Measurements from ENCODE around the gene NCBP2.
A peak's percentile ranks its signal among the peaks of the same experiment; 100 is the strongest.

Gene NCBP2

DNA sequence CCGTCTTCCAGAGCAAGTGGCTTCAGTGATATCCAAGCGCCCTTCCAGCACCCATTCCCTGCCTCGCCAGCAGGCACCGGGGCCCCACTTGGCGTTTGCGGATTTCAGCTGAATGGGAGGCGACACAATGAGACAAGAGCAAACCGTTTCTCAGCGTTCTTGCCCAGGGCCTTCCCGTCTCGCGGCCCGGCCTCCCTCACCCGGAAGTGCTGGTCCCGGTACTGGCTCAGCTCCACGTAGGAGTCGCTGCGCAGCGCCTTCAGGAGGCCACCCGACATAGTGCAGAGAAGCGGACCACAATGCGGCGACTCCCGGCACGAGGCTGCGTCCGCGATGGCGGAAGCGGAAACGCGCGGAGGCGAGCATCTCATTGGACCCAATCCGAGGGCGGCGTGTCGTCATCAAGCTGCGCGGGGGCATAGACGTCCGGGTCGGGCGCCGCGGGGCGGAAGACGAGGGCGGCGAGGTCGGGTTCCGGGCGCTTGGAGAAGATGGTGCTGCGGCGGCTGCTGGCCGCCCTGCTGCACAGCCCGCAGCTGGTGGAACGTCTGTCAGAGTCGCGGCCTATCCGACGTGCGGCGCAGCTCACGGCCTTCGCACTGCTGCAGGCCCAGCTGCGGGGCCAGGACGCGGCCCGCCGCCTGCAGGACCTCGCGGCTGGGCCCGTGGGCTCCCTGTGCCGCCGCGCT is at the start of gene NCBP2:
NCBP2 (minus strand) TSS at position 303 of the 689 bp plus-strand sequence; CDS start at position 278, 25 bp downstream.
- peak; percentile 99 for DNase-seq (ENCODE audit: low read depth in 2 of 2)

DNA sequence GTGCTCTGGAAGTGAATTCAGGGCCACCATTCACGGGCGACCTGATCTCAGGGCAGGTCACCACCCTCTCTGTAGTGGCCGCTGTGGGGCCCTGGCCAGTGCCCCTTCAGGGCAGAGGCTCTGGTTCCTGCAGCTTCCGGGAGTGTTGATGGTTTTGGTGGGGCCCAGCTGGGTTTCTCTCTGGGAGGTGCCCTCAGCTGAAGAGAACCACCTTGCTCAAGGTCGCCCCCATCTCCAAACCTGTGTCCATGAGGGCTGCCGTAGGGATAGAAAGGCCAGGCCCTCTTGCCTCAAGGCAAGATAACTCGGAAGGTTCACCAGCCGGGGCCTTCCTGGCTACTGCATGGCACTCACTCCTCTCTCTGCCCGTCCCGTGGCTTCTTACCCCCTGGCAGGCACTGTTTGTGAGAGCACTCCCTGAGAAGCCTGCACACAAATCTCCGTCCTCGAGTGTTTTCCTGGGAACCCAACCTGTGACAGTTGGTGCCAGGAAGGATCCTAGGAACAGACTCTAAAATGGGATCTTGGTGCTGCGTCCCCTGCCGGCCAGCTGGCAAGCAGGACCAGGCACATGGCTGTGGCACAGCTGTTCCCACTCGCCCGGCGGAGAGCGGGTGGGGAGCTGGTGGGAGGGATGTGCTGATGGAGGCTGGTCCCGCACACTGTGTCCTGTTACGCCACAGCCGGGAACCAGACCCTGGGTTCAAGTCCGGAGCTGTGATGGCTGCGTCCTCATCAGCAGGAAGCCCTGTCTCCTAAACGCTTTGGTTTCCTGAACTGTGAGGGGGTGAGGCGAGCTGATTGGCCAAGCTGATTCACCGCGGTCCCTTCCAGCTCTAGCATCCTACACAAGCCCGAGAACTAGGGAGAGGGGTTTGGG is 49.5 kb upstream of the NCBP2 start:
- DNase-seq (ENCODE audit: low read depth in 2 of 2), result no peak

DNA sequence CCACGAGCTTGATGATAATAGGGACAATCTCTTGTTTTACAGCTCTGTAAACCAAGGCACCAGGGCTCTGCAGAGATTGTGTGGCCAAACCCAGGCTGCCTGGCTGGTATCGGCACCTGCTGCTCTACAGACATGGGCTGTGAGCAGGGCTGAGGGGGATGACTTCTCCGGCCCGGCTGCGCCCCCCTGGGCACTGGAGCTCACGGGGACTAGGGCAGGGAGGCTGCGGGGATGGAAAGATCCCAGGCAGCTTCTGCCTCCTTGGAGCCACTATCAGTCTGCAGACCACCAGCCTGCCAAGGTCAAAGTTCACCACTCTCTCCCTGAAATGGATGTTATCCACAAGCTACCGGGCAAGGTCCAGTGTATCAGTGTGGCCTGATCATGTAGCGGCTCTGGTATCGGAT is 48.3 kb upstream of the NCBP2 start:
- DNase-seq (ENCODE audit: low read depth in 2 of 2), result no peak

DNA sequence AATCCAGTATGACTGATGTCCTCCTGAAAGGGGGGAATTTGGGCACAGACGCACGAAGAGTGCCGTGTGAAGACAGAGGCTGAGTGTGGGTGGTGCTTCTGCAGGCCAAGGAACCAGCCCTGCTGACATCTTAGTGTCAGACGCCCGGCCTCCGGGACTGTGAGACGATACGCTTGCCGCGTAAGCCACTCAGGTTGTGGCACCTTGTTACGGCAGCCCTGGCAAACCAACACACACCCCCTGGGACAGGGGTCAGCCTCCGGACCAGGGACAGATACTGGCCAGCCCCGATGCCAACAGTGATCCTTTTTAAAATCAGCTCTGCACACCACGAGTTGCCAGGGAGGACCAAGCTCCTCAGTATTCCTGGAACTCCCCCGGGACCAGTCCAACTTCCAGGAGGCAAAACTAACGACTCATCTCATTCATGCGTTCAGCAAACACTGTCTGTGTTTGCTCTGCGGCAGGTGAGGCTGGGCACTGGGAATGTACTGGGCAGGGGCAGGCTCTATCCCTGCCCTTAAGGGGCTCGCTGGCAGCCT is 47.5 kb upstream of the NCBP2 start:
- no peak for DNase-seq (ENCODE audit: low read depth in 2 of 2)

DNA sequence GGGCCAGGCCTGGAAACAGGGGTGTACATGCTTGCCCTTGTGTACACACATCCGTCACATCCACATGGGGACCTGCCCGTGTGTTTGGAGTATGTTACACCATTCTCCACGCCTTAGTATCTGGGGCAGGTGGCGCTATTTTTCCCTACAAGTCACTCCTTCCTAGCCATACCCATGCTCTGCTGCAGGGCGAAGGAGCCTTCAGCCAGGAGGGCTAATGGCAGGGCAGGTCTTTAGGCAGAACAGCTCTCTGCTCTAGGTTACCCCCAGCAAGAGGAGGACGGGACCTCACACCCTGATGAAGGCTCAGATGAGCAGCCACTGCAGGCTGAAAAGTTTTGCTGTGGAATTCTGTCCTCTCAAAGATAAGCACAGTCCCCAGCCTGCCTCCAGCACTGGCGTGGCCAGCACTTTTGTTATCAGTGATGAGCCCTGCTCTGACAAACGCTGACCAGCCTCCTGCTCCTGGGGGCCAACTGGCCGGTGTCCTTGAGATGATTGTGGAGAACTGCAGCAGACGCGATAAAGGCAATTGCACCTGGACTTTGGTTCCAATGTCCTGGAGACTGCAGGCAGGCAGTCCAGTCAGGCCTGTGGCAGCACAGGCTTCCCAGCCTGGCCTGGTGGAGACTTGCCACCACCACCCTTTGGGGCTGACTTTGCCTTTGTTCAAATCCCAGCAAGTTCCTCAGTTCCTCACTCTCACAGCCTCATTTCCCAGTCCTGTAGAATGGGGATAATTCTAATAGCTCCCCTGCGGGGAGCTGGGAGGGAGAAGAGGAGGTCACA is 46.1 kb upstream of the NCBP2 start:
- no peak for DNase-seq (ENCODE audit: low read depth in 2 of 2)

DNA sequence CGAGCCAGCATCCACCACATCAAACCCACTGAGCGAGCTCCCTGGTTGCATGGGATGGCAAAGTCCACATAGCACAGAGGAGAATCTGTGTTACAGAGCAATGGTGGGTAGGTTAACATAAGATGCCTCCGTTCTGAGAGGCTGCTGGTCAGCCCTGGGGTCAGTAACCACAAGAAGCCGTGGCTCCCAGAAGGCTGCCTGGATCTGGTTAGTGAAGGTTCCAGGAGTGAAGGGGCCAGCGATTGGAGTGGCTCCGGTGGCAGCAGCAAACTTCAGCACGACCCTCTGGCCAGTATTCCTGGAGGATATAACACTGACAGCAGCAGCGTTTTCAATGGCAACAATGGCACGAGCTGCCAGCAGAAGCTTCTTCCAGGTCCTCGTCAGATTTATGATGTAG is 44.7 kb upstream of the NCBP2 start:
- DNase-seq (ENCODE audit: low read depth in 2 of 2), result no peak

DNA sequence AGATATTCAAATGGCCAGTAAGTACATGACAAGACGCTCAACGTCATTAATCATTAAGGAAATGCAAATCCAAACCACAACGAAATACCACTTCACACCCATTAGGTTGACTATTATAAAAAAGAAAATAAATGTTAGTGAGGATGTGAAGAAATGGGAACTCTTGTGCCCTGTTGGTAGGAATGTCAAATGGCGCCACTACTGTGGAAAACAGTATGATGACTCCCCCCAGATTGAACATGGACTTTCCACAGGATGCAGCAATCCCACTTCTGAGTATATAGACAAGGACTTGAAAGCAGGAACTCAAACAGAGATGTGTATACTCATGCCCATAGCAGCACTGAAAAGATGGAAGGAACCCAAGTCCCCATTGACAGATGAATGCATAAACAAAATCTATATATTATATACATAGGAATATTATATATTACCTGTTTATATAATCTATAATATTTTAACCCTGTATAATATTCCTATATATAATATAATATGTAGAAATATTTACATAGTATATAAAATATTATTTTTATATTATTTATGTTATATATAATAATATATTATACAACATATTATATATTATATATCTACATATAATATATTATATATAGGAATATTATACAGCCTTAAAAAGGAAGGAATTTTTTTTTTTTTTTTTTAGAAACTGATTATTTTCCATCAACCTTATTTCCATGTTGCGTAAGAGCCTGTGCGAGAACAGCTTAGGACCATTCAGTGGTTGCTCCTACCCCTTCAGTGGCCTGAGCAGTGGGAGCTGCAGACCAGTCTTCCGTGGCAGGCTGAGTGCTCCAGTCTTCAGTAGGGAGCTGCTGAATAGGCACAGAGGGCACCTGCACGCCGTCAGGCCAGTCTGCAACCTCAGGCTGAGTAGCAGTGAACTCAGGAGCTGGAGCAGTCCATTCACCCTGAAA is 43.9 kb upstream of the NCBP2 start:
- DNase-seq (ENCODE audit: low read depth in 2 of 2), result no peak

DNA sequence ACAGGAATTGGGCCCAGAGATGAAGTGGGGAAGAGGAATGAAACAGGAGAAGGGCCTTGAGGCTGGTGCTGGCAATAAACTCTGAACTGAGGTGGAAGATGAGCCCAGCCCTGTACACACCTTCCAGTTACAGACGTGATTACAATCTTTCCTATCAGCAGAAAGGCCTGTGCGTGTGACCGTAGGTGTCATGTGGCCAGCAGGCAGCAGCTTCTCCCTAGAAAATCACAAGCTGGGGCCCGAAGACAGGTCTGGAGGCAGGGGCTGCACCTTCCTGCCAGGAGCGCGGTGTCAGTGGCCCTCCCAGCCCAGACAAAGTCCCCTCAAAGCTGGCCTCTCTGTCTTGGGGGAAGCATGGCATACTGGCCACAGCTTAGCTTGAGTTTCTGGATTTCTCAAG is 43.0 kb upstream of the NCBP2 start:
- no peak for DNase-seq (ENCODE audit: low read depth in 2 of 2)

DNA sequence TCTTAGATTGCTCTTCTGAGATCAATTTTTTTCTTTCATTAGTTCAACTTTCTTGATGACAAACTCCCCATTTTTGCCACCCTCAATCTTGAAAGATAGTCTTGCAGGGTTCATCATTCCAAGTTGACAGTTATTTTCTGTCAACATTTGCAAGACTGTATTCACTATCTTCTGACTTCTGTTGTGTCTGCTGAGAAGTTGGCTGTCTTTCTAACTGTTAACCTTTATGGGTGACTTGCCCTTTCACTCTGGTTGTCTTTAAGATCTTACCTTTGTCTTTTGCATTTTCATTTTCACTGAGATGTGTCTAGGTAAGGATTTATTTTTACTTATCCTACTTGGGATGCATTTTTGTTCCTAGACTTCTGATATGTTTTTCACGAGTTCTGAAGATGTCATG is 40.9 kb upstream of the NCBP2 start:
- DNase-seq (ENCODE audit: low read depth in 2 of 2), result no peak

DNA sequence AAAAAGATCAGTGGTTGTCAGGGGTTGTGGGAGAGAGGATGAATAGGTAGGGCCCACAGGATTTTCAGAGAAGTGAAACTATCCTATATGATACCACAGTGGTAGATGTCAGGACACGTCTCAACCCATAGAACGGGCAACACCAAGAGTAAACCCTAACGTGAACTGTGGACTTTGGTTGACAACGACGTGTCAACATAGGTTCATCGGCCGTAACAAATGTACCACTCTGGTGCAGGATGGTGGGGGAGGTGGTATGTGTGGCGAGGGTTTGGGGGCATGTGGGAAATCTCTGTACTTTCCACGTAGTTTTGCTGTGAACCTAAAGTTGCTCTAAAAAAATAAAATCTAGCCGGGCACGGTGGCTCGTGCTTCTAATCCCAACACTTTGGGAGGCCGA is 39.3 kb upstream of the NCBP2 start:
- DNase-seq (ENCODE audit: low read depth in 2 of 2), result no peak

DNA sequence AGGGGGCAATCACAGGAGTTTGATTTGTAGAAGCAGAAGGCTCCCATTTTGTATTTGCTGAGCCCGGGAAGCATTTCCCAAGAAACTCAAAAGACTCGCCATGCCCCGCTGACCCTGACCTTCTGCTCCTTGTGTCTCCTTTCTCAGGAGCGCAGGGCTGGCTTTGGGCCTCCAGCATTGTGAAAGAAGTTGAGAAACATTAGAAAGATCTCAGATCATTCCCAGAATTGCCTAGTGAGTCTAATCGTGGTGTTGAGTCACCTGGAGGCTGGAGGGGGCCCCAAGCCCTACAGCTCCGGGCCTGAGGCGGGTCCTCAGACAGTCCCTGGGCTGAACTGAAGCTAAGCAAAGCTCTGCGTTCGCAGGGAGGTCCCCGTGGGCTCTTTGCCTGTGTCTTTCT is 37.2 kb upstream of the NCBP2 start:
- DNase-seq (ENCODE audit: low read depth in 2 of 2), result no peak

DNA sequence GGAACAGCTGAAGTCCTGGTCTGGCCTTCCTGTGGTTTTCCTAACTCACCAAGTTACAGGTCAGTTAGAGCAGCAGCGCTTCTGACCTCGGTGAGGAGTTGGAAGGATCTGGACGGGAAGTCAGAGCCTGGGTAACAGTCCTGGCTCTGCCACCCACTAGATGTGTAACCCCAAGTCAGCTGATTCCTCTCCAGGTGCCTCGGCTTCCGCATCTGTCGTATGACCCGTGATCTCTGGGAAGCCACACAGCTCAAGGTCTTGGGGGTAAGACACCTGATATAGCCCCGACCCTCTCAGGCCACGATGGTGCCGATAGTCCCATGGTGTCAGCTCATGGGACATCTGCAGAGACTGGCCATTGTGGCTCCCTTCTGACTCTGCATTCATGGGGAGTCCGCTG is 34.6 kb upstream of the NCBP2 start:
- DNase-seq (ENCODE audit: low read depth in 2 of 2), result no peak

DNA sequence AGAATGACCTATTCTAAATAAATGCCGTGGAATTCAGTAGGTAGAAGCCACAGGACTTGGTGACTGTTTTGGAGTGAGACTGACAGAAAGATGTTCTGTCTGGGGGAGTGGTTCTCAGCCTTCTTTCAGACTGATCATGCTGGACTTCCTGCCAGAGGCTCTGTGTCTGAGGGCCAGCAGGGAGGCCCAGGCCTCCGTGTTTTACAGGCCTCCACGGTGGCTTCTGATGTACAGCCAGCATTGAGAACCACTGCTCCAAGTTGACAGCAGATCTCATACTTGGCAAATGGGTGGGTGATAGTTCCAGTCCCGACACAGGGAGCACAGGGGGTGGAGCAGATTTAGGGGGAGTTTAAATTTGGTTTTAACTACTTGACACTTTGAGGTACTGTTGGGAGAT is 33.0 kb upstream of the NCBP2 start:
- DNase-seq (ENCODE audit: low read depth in 2 of 2), result no peak

DNA sequence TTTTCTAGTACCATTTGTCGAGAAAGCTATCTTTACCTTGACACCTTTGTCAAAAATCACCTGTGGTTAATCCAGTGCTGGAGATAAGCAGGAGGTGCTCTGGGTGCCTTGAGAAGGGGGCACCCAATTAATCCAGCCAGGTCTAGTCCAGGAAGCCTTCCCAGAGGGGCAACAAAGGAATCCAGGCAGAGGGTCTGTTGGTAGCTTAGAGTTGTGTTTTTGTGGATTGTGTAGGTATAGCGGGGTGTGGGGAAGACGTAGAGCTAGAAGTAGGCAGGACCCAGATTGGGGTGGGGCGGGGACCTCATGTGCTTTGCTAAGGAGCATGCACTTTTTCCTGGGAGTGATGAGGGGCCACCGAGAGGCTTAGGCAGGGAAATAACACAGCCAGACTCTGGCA is 32.3 kb upstream of the NCBP2 start:
- DNase-seq (ENCODE audit: low read depth in 2 of 2), result no peak

DNA sequence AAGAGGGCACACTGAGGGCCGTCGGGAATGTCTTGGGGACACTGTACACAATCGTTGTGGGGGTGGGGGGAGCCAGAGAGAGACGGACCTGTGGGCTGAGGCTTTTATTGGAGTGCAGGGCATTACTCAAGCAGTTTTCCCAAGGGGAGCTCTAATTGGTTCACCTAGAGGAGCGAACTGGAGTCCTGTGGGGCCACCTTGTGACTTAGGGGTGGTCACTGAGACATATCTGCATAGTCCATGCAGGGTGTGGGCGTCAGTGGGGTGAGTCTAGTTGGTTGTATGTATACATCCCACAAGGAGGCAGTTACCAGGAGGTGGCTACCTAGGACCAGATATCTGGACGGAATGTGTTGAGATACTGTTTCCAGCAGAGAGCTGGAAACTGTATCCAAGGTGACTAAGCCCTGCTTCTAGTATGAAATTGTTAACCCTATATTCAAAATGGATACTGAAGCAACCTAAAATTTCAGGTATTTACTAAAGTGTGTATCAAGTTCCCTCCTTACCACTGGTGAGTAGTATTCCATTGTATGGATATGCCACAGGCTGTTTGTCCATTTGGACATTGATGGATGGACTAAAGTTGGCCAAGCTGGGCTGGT is 28.9 kb upstream of the NCBP2 start:
- DNase-seq (ENCODE audit: low read depth in 2 of 2), result no peak

DNA sequence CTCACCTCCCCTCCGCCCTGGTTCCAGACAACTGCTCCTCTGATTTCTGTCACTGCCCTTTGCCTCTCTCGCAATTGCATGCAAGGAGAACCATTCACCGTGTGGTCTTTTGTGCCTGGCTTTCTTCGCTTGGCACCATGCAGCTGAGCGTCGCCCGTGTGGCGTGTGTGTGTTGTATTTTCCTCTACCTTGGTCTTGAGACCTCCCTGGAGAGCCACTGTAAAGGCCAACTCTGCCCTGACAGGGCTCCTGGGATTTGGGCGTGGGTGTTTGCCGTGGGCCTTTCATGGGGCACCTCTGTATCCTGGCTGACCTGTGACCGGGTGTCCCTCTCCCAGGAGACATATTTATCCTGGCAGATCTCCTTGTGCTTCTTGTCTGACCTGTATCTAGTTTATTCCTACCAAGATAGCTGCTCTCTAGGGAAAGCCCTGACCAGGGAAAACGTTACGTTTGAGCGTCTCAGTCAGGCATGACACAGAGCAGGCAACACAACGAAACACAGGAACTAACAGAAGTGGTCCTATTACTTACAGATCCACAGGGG is 28.3 kb upstream of the NCBP2 start:
- no peak for DNase-seq (ENCODE audit: low read depth in 2 of 2)

DNA sequence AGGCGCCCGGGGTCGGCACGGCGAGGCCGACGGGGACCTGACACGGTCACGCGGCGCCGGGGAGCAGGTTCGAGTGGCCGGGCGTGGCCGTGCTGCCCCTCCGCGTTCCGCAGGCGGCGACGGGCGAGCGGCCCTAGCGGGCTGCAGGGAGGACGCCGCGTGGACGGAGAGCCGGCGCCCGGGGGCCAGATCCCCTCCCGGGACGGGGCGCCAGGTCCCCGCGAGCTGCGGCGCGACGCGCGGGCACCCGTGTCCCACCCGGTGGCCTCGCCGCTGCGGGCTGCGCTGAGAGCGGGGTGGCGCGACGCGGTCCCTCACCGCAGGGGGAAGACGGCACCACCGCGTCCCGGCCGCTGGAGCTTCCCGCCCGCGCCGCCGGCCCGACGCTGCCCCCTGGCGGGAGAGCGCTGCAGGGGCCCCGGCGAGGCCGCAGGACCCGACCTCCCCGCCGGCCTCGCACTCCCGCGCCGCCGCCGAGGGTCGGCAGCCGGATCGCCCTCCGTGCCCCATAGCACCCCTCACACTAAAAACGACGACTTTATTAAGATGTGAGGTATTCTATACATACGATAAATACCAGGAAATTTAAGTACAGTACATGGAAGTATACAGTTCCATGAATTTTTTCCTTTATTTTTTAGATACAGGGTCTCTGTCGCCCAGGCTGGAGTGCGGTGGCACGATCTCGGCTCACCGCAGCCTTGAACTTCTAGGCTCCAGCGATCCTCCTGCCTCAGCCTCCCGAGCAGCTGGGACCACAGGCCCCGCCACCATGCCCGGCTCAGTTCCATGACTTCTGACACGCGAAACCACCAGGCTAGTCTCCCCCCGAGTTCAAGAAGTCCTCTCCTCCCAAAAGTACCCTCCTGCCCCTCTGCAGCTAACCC is 27.6 kb upstream of the NCBP2 start:
- DNase-seq (ENCODE audit: low read depth in 2 of 2), result peak; percentile 13 to 48

DNA sequence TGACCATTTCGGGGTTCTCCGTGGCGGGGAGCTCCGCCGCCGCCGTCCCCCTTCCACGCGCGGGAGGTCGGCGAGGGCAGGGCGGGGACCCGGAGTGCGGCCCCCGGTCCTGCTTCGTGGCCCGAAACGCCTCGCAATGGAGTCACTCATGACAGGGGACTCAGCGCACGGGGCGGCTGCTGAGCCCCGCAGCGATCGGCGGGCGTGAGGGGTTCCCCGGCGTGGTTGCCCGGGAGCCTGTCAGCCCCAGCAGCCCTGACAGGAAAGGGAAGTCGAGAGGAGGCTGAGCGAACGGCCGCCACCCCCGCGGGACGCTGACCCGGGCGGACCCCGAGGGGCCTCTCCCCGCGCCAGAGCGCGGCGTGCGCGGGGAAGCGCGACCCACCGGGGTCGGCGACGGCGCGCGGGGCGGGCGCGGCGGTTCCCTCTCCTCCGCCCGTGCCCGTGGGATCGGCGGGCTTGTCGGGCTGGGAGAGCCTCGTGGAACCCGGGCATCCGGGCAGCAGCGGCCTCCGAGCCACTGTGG is 26.9 kb upstream of the NCBP2 start:
- peak in 1 of 2 donors; percentile 19 for DNase-seq (ENCODE audit: low read depth in 2 of 2)
